ENCODE data around the gene CD63. TPM values are rescaled to one million over a fixed set of nuclear protein-coding genes. Genes with fewer than 3 reads are reported as not detected.

Gene CD63
- total and polyA plus RNA-seq, 2 of the 13 experiments (the other 11 are each of a cell fraction or from before 2014, with no cell fraction given): 234 to 277 TPM

DNA sequence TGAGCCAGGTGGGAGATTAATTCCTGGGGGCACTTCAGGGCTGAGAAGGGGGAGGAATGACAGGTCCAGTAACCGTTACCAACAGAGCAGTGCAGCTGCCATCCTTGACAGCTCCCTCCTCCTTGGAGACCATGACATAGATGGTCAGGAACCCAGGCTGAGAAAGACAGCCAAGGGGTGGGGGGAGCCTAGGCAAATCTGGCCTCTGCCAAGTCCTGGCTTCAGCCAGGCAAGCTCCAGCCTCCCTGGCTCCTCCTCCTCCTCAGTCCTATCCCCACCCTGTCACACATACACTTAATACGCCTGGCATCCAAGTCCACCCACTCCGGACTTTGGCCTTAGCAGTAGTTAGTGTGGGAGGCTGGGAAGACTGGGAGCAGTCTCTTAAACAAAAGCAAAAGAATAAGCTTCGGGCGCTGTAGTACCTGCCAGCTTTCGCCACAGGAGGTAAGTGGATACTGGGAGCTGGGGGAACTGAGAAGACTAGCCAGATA lies 8.7 kb downstream of the CD63 start, which contains the start of gene RDH5 (continued):
- TF ChIP-seq SRF (IDR thresholded peaks at IDR 0.05; ENCODE audit: low read depth, low read length): no peak
- TF ChIP-seq ZFY (CRISPR knock-in tag; IDR thresholded peaks at IDR 0.05): no peak
- TF ChIP-seq ZNF350 (CRISPR knock-in tag; IDR thresholded peaks at IDR 0.05; ENCODE audit: borderline replicate concordance, low read depth): 0 out of 2 replicates have a peak, but pooled peaks have one; percentile 6
- TF ChIP-seq ZFP90 (CRISPR knock-in tag; IDR thresholded peaks at IDR 0.05; ENCODE audit: borderline replicate concordance): no peak
- TF ChIP-seq DPF2 (CRISPR knock-in tag; IDR thresholded peaks at IDR 0.05; ENCODE audit: borderline replicate concordance, low read depth): no peak
- TF ChIP-seq RBAK (CRISPR knock-in tag; IDR thresholded peaks at IDR 0.05): no peak
- peak; percentile 39 for TF ChIP-seq TEAD3 (CRISPR knock-in tag; optimal IDR thresholded peaks at IDR 0.05; ENCODE audit: borderline replicate concordance)
- no peak for TF ChIP-seq ZNF644 (CRISPR knock-in tag; IDR thresholded peaks at IDR 0.05; ENCODE audit: low read depth)
- 0 out of 2 replicates have a peak, but pooled peaks have one; percentile 24 for TF ChIP-seq POLR2AphosphoS5 (IDR thresholded peaks at IDR 0.05; ENCODE audit: low read depth, low read length)
- TF ChIP-seq, protein P1, sequence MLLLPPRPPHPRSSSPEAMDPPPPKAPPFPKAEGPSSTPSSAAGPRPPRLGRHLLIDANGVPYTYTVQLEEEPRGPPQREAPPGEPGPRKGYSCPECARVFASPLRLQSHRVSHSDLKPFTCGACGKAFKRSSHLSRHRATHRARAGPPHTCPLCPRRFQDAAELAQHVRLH (CRISPR knock-in tag; IDR thresholded peaks at IDR 0.05; ENCODE audit: borderline replicate concordance, low read depth): no peak
- peak; percentile 46 for TF ChIP-seq ZNF687 (CRISPR knock-in tag; IDR thresholded peaks at IDR 0.05)

Measured in HepG2 (cell line).